C4-2B (cell line): Measurements from ENCODE around the gene TMC3.
A peak's percentile ranks its signal among the peaks of the same experiment; 100 is the strongest.
"Not testable (repeated sequence)": the region's sequence is repeated elsewhere in the genome, so short reads cannot be mapped to it uniquely, and the experiment has no call there.

Experiments used
- H3K27ac ChIP-seq: fragments of 450-650 bp; 2 replicates; pipeline ENCODE4 v1.5.1; 2017
- CTCF ChIP-seq: fragments of 450-650 bp; conservative IDR thresholded peaks from 2 replicates; pipeline ENCODE4 v1.5.1; 2017; ENCODE audit warnings: mild to moderate bottlenecking
- ZFX ChIP-seq: fragments of 450-650 bp; IDR thresholded peaks from 2 replicates; pipeline ENCODE4 v1.6.1; 2017

Gene TMC3

GRCh38 chr15:81337241-81337640 is 36.8 kb downstream of the TMC3 start:
- peak overlapping the region; percentile 32; the same call in 1 of the 2 replicates for H3K27ac ChIP-seq
- TF ChIP-seq ZFX (no peak), CTCF (no peak)

- H3K27ac ChIP-seq: peak overlapping the region; percentile 26; the same call in 1 of the 2 replicates
- TF ChIP-seq ZFX: no peak
- peak; percentile 54 for TF ChIP-seq CTCF
Measured at GRCh38 chr15:81336568-81336967, 37.4 kb downstream of the TMC3 start.

GRCh38 chr15:81335631-81336030 is 38.4 kb downstream of the TMC3 start:
- H3K27ac ChIP-seq: no peak overlapping the region
- TF ChIP-seq CTCF (no peak), ZFX (no peak)

- TF ChIP-seq ZFX: no peak
- no peak for TF ChIP-seq CTCF
- H3K27ac ChIP-seq: no peak overlapping the region
Measured at GRCh38 chr15:81334768-81335435, 39.1 kb downstream of the TMC3 start.

GRCh38 chr15:81333363-81333762 is 40.6 kb downstream of the TMC3 start:
- H3K27ac ChIP-seq: no peak overlapping the region
- TF ChIP-seq CTCF (no peak), ZFX (no peak)

- no peak for TF ChIP-seq ZFX
- TF ChIP-seq CTCF: no peak
- no peak overlapping the region for H3K27ac ChIP-seq
Measured at GRCh38 chr15:81332326-81332725, 41.7 kb downstream of the TMC3 start.

- TF ChIP-seq CTCF (no peak), ZFX (no peak)
- H3K27ac ChIP-seq: no peak overlapping the region
Measured at GRCh38 chr15:81331600-81331999, 42.4 kb downstream of the TMC3 start.

- H3K27ac ChIP-seq: not testable (repeated sequence)
Measured at GRCh38 chr15:81331141-81331540, 42.9 kb downstream of the TMC3 start.
